CD4-positive, alpha-beta T cell treated with Interleukin-15 for 4 hours (primary cell): Measurements from ENCODE around the gene DENND1C.

Source experiments
- DNase-seq: peaks from one replicate; pipeline ENCODE4 v3.0.0-alpha.2; 2020; ENCODE audit warnings: low spot score

Gene DENND1C

DNA sequence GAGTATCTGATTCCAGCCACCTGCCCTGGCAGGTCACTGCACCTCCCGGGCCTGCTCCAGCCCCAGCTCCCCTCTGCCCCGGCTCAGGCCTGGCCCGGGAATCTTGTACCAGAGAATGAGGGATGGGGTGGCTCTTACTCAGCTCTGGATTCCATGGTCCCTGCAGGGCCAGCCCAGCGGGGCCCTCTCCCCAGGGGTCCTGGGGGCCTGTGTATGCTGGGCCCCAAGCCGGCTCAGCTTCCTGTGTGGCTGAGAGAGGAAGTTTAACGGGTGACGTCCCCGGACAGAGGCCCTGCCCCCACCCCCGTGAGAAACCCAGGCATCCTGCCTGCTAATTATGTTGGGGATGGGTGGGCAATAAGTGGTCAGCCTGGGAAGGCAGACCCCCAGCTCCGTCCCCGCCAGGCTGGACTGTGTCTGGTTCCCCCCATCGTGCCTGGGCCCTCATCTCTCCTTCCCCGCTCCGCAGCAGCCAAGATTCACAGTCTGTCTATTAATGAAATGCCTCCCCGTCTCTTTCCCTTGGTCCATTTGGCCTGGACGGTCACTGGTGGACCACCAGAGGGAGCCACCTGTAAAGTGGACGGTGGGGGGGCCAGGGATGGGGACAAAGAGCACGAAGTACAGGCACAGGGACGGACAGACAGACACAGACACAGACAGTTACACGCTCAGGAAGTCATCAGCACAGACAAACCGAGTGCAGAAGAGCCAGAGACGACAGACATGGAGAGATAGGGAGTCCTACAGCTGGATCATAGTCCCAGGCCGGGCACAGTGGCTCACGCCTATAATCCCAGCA lies at the start of gene DENND1C:
TSS of gene DENND1C (minus strand) at position 247 of the 802 bp plus-strand sequence. CDS start at position 155, 92 bp downstream.
- DNase-seq, result peak; percentile 62

DNA sequence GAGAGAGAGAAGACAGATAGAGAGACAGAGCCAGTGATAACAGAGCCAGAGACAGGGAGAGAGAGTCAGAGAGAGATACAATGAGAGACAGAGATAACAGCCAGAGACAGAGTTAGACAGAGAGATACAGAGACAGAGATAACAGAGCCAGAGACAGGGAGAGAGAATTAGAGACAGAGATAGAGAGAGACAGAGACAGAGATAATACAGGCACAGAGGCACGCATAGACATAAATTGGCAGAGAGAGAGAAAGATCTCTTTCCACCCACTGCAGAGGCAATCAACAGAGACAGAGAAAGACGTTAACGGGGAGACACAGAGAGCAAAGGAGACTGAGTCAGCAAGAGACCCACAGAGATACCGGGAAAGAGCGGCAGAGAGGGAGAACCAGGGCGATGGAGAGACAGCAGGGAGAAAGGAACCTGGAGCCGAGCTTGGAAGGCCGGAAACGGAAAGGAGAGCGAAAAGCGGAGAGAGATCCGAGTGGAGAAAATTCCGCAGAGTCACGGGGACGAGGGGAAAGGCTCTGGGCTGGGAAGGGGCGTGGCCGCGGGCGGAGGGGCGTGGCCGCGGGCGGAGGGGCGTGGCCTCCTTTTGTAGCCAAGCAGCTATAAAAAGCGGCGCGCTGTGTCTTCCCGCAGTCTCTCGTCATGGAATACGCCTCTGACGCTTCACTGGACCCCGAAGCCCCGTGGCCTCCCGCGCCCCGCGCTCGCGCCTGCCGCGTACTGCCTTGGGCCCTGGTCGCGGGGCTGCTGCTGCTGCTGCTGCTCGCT lies 49.0 kb upstream of the DENND1C start, which contains the start of gene TNFSF9:
TSS of gene TNFSF9 (plus strand) at position 641 of the 777 bp plus-strand sequence. CDS start at position 652, 11 bp downstream.
- DNase-seq, result peak; percentile 82

DNA sequence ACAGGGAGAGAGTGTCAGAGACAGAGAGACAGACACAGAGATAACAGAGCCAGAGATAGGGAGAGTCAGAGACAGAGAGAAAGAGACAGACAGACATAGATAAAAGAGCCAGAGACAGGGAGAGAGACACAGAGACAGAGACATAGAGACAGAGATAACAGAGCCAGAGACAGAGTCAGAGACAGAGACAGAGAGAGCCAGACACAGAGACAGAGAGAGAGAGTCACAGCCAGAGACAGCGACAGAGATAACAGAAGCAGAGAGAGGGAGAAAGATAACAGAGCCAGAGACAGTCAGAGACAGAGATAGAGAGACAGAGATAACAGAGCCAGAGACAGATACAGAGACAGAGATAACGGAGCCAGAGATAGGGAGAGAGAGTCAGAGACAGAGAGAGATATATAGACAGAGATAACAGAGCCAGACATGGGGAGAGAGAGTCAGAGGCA lies 48.4 kb upstream of the DENND1C start:
- DNase-seq, result no peak

GRCh38 chr19:6529351-6529750 lies 47.8 kb upstream of the DENND1C start:
- no peak for DNase-seq

DNA sequence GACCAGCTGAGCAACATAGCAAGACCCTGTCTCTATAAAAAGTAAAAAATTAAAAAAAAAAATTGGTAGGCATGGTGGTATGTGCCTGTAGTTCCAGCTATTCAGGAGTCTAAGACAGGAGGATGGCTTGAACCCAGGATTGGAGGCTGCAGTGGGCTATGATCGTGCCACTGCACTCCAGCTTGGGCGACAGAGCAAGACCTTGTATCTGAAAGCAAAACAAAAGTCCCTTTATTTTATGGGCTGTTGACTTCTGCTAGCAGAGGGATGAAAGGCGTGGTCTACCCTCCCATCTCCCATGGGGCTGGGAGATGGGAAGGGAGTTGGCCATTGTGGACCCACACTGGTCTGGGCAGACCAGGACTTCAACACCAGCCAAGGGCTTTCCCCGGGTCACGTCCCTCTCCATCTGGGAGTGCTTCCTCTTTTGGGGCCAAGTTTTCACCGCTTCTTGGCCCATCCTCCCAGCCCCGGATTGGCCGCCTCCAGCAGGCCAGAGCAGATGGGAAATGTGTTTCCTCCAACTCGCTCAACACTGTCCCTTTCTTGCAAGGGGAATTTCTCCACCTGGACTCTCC lies 47.0 kb upstream of the DENND1C start:
- DNase-seq, result no peak

DNA sequence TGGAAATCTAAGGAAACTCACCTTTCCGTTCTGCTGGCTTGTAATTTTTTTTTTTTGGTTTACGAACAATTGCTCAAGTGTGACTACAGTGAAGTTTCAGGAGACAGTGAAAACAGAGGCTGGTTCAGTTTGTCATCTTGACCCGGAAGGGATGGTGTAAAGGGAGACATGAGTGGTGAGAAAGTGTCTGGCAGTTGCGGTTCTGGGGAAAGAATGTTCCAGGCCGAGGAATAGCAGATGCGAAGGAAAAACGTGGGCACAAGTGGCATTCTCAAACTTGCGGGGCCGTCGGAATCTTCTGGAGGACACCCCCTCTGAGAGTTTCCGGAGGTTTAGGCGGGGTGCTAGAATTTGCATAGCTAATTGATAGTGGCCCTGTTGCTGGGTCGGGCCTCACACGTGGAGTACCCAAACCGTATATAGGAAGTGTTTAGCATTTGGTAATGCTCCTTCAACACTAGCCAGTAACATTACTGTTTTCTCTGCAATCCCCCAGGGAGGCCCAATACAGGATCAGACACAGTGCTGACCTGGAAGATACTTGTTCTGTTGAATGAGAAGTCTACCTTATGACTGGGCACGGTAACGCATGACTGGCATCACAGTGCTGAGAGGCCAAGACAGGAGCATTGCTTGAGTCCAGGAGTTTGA lies 46.4 kb upstream of the DENND1C start:
- no peak for DNase-seq

GRCh38 chr19:6524311-6524710 lies 42.7 kb upstream of the DENND1C start:
- no peak for DNase-seq

DNA sequence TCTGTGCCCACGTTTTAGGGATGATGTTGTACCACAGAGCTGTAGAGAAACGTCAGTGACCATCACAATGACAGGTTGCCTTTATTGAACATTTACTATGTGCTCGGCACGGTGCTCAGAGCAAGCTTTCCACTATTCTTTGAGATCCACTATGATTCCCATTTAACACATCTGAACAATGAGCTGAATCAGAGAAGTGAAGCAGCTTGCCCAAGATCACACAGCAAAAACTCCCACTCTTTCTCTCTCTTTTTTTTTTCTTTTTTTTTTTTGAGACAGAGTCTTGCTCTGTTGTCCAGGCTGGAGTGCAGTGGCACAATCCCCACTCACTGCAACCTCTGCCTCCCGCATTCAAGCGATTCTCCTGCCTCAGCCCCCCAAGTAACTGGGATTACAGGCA lies 41.1 kb upstream of the DENND1C start:
- DNase-seq, result no peak

GRCh38 chr19:6521718-6522646 lies 40.4 kb upstream of the DENND1C start:
- DNase-seq, result peak; percentile 68

DNA sequence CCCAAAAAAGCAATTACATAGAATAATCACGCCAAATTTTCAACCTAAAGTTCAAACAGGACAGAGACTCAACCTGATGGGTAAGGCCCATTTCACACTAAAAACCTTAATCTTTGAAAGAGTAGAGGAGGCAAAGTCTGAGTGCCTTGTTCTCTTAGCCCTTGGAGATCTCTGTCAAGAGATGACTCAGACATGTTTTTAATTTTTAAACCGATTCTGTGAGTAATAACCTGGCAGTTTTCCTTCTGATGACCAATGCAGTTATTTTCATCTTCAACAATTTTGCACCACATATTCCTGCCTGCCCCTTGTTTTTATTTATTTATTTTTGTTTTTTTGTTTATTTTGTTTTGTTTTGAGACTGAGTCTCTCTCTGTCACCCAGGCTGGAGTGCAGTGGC lies 37.7 kb upstream of the DENND1C start:
- DNase-seq, result no peak

GRCh38 chr19:6518145-6518911 lies 36.7 kb upstream of the DENND1C start:
- no peak for DNase-seq

GRCh38 chr19:6516659-6517291 lies 35.2 kb upstream of the DENND1C start:
- peak; percentile 90 for DNase-seq

GRCh38 chr19:6516018-6516658 lies 34.6 kb upstream of the DENND1C start:
- DNase-seq, result peak; percentile 64

DNA sequence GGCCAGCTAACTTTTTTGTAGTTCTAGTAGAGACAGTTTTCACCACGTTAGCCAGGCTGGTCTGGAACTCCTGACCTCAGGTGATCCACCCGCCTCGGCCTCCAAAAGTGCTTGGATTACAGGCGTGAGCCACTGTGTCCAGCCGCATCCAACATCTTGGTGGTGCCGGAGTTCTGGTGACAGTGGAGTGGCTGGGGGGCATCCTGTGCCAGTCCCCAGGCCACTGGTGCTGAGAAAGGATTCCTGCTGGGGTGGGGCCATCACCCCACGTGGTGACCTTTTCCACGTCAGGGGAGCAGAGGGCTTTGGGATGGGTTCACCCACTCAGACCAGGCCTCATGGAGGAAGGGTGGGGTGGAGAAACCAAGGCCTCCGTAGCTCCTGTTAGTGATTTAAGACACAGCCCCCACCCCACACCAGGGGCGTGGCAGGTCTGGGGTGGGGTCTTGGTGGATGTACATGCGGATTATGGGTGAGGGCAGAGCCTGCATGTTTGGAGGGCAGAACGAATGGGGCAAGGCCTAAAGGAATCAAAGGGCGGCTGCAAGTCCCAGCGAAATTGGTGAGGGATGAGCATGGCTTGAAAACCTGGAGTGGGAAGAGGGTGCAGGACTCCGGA lies 33.4 kb upstream of the DENND1C start:
- DNase-seq, result no peak

DNA sequence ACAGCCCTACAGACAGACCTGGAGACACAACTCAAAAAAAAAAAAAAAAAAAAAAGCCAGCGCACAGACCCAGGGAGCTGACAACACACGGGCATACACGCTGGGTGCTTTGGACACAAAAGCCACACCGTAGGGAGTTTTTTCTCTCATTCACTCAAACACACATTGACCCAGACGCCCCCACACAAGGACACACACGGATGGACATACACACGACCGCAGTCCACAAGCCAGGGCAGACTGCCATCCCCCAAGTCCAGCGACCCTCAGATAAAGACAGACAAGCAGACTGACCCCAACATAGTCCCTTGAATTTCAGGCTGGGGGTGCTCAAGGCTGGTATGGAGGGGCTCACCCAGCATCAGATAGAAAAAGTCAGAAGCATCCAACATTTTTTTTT lies 32.5 kb upstream of the DENND1C start:
- DNase-seq, result no peak

- no peak for DNase-seq
Measured at GRCh38 chr19:6510618-6511017, 29.0 kb upstream of the DENND1C start.

DNA sequence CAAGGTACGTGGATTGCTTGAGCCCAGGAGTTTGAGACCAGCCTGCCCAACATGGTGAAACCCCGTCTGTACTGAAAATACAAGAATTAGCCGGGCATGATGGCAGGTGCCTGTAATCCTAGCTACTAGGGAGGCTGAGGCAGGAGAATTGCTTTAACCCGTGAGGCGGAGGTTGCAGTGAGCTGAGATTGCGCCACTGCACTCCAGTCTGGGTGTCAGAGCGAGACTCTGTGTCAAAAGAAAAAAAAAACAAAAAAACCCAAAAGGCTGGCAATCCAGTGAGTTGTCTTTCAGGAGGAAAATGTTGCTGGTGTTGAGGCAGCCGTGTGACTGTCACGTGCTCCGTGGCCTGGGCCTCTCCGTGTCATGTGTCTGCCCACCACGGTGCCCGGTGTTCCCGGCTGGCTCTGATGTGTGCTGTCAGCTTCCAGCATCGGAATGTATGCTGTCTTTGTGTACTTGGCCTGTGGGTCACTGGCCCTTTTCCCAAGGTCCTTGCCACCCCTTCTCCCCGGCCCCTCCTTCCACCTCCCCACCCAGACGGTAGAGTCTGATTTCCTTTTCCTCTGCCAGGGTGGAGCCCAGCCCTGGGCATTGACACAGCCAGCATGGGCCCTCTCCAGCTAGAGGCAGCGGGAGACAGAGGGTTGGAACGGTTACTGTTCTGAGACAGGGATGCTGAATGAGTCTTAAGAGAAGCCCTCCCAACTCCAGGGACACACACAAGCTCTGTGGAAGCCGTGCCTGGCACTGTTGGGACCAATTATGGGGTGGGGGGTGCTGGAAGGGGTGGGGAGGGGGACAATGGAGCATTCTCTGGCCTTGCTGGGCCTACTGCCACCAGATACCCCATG lies 27.8 kb upstream of the DENND1C start:
- no peak for DNase-seq
